HepG2 (cell line): ENCODE results near the gene TMEM256.

Source experiments
- CTCF ChIP-seq: sonication (generic); formaldehyde crosslinking; IDR thresholded peaks from 2 replicates; pipeline ENCODE4 v1.5.0; 2020; ENCODE audit warnings: mild to moderate bottlenecking, missing genetic modification reagents, moderate library complexity
- ZBTB49 ChIP-seq: sonication (generic); formaldehyde crosslinking; IDR thresholded peaks from 2 replicates; pipeline ENCODE4 v1.4.0; 2020; ENCODE audit warnings: missing genetic modification reagents, borderline replicate concordance
- ZC3H13 ChIP-seq: sonication (generic); formaldehyde crosslinking; IDR thresholded peaks from 2 replicates; pipeline ENCODE4 v1.8.1; 2023; ENCODE audit warnings: mild to moderate bottlenecking, missing genetic modification reagents, moderate library complexity
- ZNF510 ChIP-seq: sonication (generic); formaldehyde crosslinking; IDR thresholded peaks from 2 replicates; pipeline ENCODE4 v1.4.0; 2020; ENCODE audit warnings: low read depth, mild to moderate bottlenecking, missing genetic modification reagents

GRCh38 chr17:7382901-7383300 is 21.0 kb downstream of the TMEM256 start:
- TF ChIP-seq CTCF (CRISPR knock-in tag) (no peak), ZC3H13 (no peak), ZBTB49 (CRISPR knock-in tag) (no peak), ZNF510 (CRISPR knock-in tag) (no peak)
